Body of pancreas (tissue), 4 donors: ENCODE data around the gene SLC25A33. TPM values are rescaled to one million over a fixed set of nuclear protein-coding genes. Genes with fewer than 3 reads are reported as not detected.
A peak's percentile ranks its signal among the peaks of the same experiment; 100 is the strongest.

ENCODE experiments used
- ATAC-seq: fragments of 150-250 bp; one replicate; pipeline ENCODE4 v1.9.1; 2016
- DNase-seq, 4 donors: peaks; one replicate each; pipeline ENCODE4 v3.0.0-alpha.2; 2019
- H3K27ac ChIP-seq, 4 donors: fragments of 200-600 bp; sonication (generic); 1 replicate in 3 of 4; 2 replicates in 1 of 4; pipeline versions ENCODE4 v1.5.1 to v1.6.1; 2016 to 2019; ENCODE audit warnings: mild to moderate bottlenecking in 1 of 4, mixed read lengths in 1 of 4, moderate library complexity in 1 of 4
- H3K27me3 ChIP-seq, 2 donors: fragments of 200-600 bp; sonication (generic); one replicate each; pipeline ENCODE4 v1.6.0; 2016; ENCODE audit warnings: mild to moderate bottlenecking in 1 of 2
- H3K36me3 ChIP-seq, 2 donors: fragments of 200-600 bp; sonication (generic); replicated peaks in 1 of 2; 2 replicates each; pipeline ENCODE4 v1.5.1; 2016; ENCODE audit warnings: low read depth in 2 of 2; ENCODE audit not compliant: insufficient read depth in 1 of 2
- H3K4me1 ChIP-seq: fragments of 200-600 bp; sonication (generic); one replicate; pipeline ENCODE4 v1.6.0; 2016
- H3K4me3 ChIP-seq, 2 donors: fragments of 200-600 bp; sonication (generic); 1 replicate in 1 of 2; 2 replicates in 1 of 2; pipeline ENCODE4 v1.5.1; 2016 to 2019
- H3K9me3 ChIP-seq, 3 donors: fragments of 200-600 bp; sonication (generic); 1 replicate in 2 of 3; 2 replicates in 1 of 3; pipeline ENCODE4 v1.5.1; 2016
- POLR2A ChIP-seq, 3 donors: fragments of 450-650 bp; IDR thresholded peaks; one replicate each; pipeline ENCODE4 v1.6.1; 2016; ENCODE audit warnings: antibody characterized with exemption in 3 of 3, mild to moderate bottlenecking in 2 of 3
- WGBS, 2 donors: methylation state at CpG; one replicate each; pipeline ENCODE4 v1.1.5; 2017; 5-methylcytosine and 5-hydroxymethylcytosine counted together
- intact Hi-C: fragments of 100-400 bp; cut with DNase I; formaldehyde crosslinking; loops from one replicate; pipeline ENCODE4 v1.15.1; 2023
- total RNA-seq, 2 donors: library from RNA; depleted of rRNA; stranded (reverse); fragments of >200 nt; gene quantifications; one replicate each; pipeline ENCODE4 v1.1.0, GENCODE V29; 2016
- TF ChIP-seq, protein P1 (sequence below), 7 experiments: fragments of 450-650 bp in 4 of 7; fragments of 200-600 bp in 3 of 7; sonication (generic) in 3 of 7; IDR thresholded peaks; one replicate each; pipeline ENCODE4 v1.5.1; 2016 to 2019; ENCODE audit warnings: antibody characterized with exemption in 7 of 7

The SLC25A33 gene
- total RNA-seq, 2 donors from 2014 or later: 1.0 to 2.0 TPM

DNA sequence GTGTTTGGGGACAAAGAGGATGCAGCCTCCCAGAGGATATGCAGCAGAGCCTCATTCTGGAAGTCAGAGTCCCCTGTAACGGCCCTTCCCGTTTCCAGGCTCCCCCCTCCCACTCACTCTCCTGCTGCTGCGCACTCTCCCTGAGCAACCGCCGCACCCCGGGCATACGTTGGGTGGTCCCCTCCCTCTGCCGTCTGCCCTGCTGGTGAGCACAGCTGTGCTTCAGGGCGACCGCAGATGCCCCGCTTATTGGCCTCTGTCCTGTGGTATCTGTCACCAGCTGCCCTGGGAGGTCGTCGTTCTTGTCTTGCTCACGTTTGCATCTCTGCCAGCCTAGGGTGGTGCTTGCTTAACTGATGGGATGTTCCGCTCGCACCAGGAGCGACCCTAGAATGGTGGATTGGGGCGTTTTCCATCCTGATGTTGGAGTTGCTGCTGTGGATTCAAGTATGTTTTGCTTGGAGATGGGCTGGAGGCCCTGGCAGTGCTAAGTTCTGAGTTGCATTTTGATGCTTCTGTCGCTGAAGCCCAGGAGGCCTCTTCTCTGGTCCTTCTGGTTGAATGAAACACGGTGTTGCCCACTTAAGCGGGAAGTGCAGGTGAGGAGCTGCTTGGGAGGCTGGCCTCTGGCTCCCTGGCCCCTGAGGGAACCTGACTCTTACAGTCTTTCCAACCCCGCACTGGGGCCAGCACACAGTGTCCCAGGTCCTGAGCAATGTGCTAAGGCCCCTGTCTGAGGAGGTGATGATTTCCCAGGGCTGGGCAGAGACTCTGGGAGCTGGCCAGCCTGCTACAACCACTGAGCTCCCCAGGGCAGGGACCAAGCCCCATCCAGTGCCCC, 52.6 kb downstream of the SLC25A33 start:
- Histone ChIP-seq H3K4me1 (peaks cover 34% of the 10 kb centered on the region), H3K36me3 (no peaks in the 10 kb centered on the region), H3K9me3 (no peaks in the 10 kb centered on the region), H3K27me3 (no peaks in the 10 kb centered on the region), H3K27ac (no peak overlapping the region), H3K4me3 (no peak overlapping the region)
- WGBS, 2 donors: 85 to 86% methylated on average over 20 to 22 of the region's 22 CpGs
- no peak for TF ChIP-seq POLR2A (IDR thresholded peaks at IDR 0.05)
- TF ChIP-seq, protein P1, sequence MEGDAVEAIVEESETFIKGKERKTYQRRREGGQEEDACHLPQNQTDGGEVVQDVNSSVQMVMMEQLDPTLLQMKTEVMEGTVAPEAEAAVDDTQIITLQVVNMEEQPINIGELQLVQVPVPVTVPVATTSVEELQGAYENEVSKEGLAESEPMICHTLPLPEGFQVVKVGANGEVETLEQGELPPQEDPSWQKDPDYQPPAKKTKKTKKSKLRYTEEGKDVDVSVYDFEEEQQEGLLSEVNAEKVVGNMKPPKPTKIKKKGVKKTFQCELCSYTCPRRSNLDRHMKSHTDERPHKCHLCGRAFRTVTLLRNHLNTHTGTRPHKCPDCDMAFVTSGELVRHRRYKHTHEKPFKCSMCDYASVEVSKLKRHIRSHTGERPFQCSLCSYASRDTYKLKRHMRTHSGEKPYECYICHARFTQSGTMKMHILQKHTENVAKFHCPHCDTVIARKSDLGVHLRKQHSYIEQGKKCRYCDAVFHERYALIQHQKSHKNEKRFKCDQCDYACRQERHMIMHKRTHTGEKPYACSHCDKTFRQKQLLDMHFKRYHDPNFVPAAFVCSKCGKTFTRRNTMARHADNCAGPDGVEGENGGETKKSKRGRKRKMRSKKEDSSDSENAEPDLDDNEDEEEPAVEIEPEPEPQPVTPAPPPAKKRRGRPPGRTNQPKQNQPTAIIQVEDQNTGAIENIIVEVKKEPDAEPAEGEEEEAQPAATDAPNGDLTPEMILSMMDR (IDR thresholded peaks at IDR 0.05): no peak
- no peak for ATAC-seq
- intact Hi-C loops: no loop called here
- peak in 1 of 4 donors; percentile 8 for DNase-seq

DNA sequence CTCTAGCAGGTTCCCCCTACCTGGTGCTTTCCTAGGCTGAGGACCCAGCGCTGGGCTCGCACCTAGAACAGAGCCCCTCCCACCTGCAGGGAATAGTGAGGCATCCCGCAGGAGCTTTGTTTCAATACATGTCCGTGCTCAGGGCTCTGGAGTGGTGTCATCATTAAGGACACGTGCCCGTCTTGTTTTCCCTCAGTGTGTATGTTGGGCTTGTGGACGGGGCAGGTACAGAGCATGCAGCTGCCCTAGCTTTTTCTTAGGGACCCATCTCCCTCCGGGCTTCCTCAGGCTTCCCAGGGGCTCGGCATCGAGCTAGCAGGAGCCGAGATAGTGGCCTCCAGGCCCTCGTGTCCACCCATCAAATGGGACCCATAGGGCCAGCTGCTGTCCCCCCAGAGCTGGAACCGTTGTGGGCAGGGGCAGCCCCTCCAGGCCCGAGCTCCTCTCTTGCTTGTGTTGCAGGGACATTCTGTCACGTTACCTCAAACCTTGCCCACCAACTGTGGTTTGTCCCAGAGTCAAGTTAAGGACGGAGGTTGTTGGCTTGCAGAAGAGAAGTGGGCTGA, 53.3 kb downstream of the SLC25A33 start:
- peaks cover 34% of the 10 kb centered on the region for H3K4me1 ChIP-seq
- no peak for ATAC-seq
- peak overlapping the region in 1 of 4 donors; percentile 28 for H3K27ac ChIP-seq
- 82 to 90% methylated on average over 4 to 16 of the region's 16 CpGs for WGBS, 2 donors
- peak in 1 of 4 donors; percentile 4 for DNase-seq
- intact Hi-C loops: no loop called here
- H3K4me3 ChIP-seq: no peak overlapping the region
- H3K27me3 ChIP-seq: no peaks in the 10 kb centered on the region
- no peaks in the 10 kb centered on the region for H3K36me3 ChIP-seq
- no peaks in the 10 kb centered on the region for H3K9me3 ChIP-seq
- TF ChIP-seq POLR2A (IDR thresholded peaks at IDR 0.05): no peak
- TF ChIP-seq, protein P1 (IDR thresholded peaks at IDR 0.05): no peak

DNA sequence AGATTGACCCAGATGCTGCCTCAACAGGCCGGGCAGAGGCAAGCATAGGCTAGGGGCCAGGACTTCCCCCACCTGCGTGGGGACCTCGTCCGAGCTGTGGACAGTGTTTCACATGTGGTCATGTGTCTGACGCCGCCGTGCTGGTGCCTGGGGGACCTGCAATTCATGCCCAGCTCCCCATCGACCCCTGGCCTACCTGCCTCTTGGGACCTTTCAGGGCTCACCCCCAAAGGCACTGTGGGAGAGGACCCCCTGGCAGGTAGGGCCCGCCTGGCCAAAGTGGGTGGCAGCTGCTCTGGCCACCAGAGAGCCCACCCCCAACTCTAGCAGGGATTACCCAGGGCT, 53.9 kb downstream of the SLC25A33 start:
- ATAC-seq: no peak
- Histone ChIP-seq H3K27ac (peak overlapping the region in 2 of 4 donors; percentile 22 to 28), H3K4me3 (no peak overlapping the region), H3K27me3 (no peaks in the 10 kb centered on the region), H3K9me3 (no peaks in the 10 kb centered on the region), H3K4me1 (peaks cover 33% of the 10 kb centered on the region), H3K36me3 (no peaks in the 10 kb centered on the region)
- 73 to 81% methylated on average over 5 to 6 of the region's 9 CpGs for WGBS, 2 donors
- TF ChIP-seq POLR2A (IDR thresholded peaks at IDR 0.05): no peak
- intact Hi-C loops: no loop called here
- DNase-seq: no peak

DNA sequence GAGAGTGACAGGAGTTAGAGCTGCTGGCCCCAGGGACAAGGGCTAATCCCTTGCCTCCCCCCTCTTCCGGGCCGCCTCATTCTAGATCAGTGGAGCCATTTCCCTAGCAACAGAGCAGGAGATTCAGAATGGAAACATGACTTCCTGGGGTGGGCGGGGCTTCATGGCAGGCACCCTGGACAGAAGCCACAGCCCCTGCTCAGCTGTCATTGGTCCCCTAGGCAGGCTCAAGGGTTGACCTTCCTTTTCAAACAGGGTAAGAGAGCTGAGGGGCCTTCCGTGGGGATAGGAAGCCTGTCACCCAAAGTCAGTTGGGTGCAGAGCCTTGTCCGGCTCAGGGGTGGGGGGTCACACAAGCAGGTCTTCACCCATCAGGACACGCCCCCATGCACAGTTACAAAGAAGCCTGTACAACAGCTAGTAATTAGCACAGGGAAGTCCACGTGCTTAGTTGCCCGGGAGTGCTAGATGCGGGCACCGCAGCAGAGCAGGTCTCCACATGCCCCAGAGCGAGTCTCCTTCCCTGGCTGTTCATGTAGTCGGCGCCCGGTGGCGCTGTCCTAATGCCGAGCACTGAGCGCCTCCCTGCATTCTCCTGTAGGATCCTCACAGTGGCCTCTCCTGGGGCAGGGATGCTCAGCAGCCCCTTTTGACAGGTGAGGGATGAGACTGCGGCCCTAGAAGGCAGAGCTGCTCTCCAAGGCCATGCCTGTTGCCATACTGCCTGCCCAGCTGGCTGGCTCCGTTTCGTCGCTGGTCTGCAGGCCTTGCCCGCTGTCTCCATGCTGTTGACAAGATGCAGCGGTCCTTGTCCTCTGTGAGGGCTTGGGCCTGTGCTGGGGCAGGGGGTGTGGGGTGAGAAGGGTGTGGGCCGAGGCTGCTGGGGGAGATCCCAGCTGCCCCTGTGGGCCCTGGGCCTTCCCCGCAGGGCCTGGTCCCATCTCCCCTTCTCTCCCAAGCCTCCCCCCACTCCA, 54.5 kb downstream of the SLC25A33 start:
- Histone ChIP-seq H3K9me3 (no peaks in the 10 kb centered on the region), H3K27me3 (no peaks in the 10 kb centered on the region), H3K36me3 (no peaks in the 10 kb centered on the region), H3K4me3 (no peak overlapping the region), H3K27ac (peak overlapping the region in 2 of 4 donors; percentile 22 to 28), H3K4me1 (peaks cover 31% of the 10 kb centered on the region)
- ATAC-seq (no peak), DNase-seq (peak; percentile 44 to 78 (median 67))
- 69 to 100% methylated on average over 2 to 22 of the region's 25 CpGs for WGBS, 2 donors
- intact Hi-C loops: no loop called here
- TF ChIP-seq POLR2A (IDR thresholded peaks at IDR 0.05): no peak
- TF ChIP-seq, protein P1 (IDR thresholded peaks at IDR 0.05): no peak
